A549 (cell line): ENCODE data around the gene PARP11. TPM values are rescaled to one million over a fixed set of nuclear protein-coding genes. Genes with fewer than 3 reads are reported as not detected.

Source experiments
- ATAC-seq, 2 experiments: fragments of 200-7000 bp in 1 of 2; fragments of >200 bp in 1 of 2; cut with Nextera tagmentation in 1 of 2; cut with Tn5 transposase in 1 of 2; 3 replicates each; pipeline versions ENCODE4 v1.8.0 to v1.9.1; 2018 to 2020; ENCODE audit warnings: mild to moderate bottlenecking in 1 of 2, moderate library complexity in 1 of 2
- CTCF ChIA-PET: fragments of 300-600 bp; sonication (Branson Sonifier 250); formaldehyde crosslinking; extraction: SDS; loops from one replicate; lab custom pipeline; 2021; ENCODE audit warnings: antibody characterized with exemption, inconsistent platforms; lab: Yijun Ruan, JAX
- POLR2A ChIA-PET: fragments of 350-600 bp; formaldehyde crosslinking; extraction: SDS; loops from one replicate; lab custom pipeline; 2021; ENCODE audit warnings: antibody characterized with exemption, inconsistent platforms; lab: Yijun Ruan, JAX
- DNase-seq, 2 experiments: peaks; one replicate each; pipeline versions ENCODE4 v3.0.0 to v3.0.0-alpha.2; 2011 to 2016; ENCODE audit warnings: low read depth in 1 of 2, low spot score in 1 of 2
- FAIRE-seq: peaks from 2 replicates; lab custom pipeline; 2011; peaks lifted over from hg19 to GRCh38; lab: Jason Lieb, UNC
- H3K27ac ChIP-seq, 2 experiments: fragments of >200 bp; sonication (Bioruptor Twin); formaldehyde crosslinking; 3 replicates each; pipeline ENCODE4 v1.5.1; 2016 to 2017
- H3K4me1 ChIP-seq: fragments of >200 bp; sonication (Bioruptor Twin); formaldehyde crosslinking; 3 replicates; pipeline ENCODE4 v1.6.1; 2016
- H3K4me2 ChIP-seq: fragments of >200 bp; sonication (Bioruptor Twin); formaldehyde crosslinking; 3 replicates; pipeline ENCODE4 v1.6.1; 2016
- H3K4me3 ChIP-seq: fragments of >200 bp; sonication (Bioruptor Twin); formaldehyde crosslinking; 3 replicates; pipeline ENCODE4 v1.5.1; 2016
- H3K9me3 ChIP-seq: fragments of >200 bp; sonication (Bioruptor Twin); formaldehyde crosslinking; 3 replicates; pipeline ENCODE4 v1.6.1; 2016
- BHLHE40 ChIP-seq: IDR thresholded peaks from 2 replicates; pipeline ENCODE4 v1.6.1; 2012; ENCODE audit warnings: low read depth, low read length, inconsistent platforms
- CBX8 ChIP-seq: fragments of 200-600 bp; sonication (generic); IDR thresholded peaks from 2 replicates; pipeline ENCODE4 v1.6.1; 2016
- CHD2 ChIP-seq: fragments of 150-350 bp; IDR thresholded peaks from 2 replicates; pipeline ENCODE4 v1.6.1; 2014; ENCODE audit warnings: low read length; ENCODE audit not compliant: partially characterized antibody
- CHD4 ChIP-seq: fragments of 200-600 bp; sonication (generic); IDR thresholded peaks from 2 replicates; pipeline ENCODE4 v1.6.1; 2016; ENCODE audit warnings: antibody characterized with exemption, mild to moderate bottlenecking, borderline replicate concordance
- CTCF ChIP-seq: fragments of >200 bp; sonication (Bioruptor Twin); formaldehyde crosslinking; IDR thresholded peaks from 3 replicates; pipeline ENCODE4 v1.5.1; 2016
- EHF ChIP-seq: fragments of 250-450 bp; sonication (Bioruptor Pico); IDR thresholded peaks from 2 replicates; pipeline ENCODE4 v1.5.0; 2020; ENCODE audit warnings: mild to moderate bottlenecking
- FOSB ChIP-seq: fragments of 250-450 bp; sonication (Bioruptor Pico); IDR thresholded peaks from 2 replicates; pipeline ENCODE4 v1.5.0; 2020; ENCODE audit warnings: mild to moderate bottlenecking, moderate library complexity
- FOSL2 ChIP-seq, 2 experiments: fragments of 450-650 bp in 1 of 2; fragments of >200 bp in 1 of 2; sonication (Bioruptor Twin) in 1 of 2; formaldehyde crosslinking; IDR thresholded peaks; 2 replicates each; pipeline versions ENCODE4 v1.5.0 to v1.6.1; 2016 to 2020; ENCODE audit warnings: mild to moderate bottlenecking in 1 of 2, moderate library complexity in 1 of 2
- FOXS1 ChIP-seq: fragments of 250-450 bp; sonication (Bioruptor Pico); IDR thresholded peaks from 2 replicates; pipeline ENCODE4 v1.5.0; 2020; ENCODE audit warnings: mild to moderate bottlenecking, moderate library complexity
- GATA3 ChIP-seq: IDR thresholded peaks from 2 replicates; pipeline ENCODE4 v1.6.1; 2012; ENCODE audit warnings: borderline replicate concordance
- HDAC2 ChIP-seq: fragments of 200-600 bp; sonication (generic); IDR thresholded peaks from 2 replicates; pipeline ENCODE4 v1.6.1; 2016
- HOXA7 ChIP-seq: fragments of 250-450 bp; sonication (Bioruptor Pico); IDR thresholded peaks from 2 replicates; pipeline ENCODE4 v1.5.0; 2020; ENCODE audit warnings: mild to moderate bottlenecking, moderate library complexity
- HOXB13 ChIP-seq: fragments of 250-450 bp; sonication (Bioruptor Pico); IDR thresholded peaks from 2 replicates; pipeline ENCODE4 v1.5.0; 2020; ENCODE audit warnings: low read depth, mild to moderate bottlenecking, moderate library complexity
- JUN ChIP-seq, 2 experiments: fragments of >200 bp; sonication (Bioruptor Twin); formaldehyde crosslinking; IDR thresholded peaks; 2 replicates in 1 of 2; 3 replicates in 1 of 2; pipeline ENCODE4 v1.6.1; 2016 to 2017
- JUNB ChIP-seq: fragments of >200 bp; sonication (Bioruptor Twin); formaldehyde crosslinking; IDR thresholded peaks from 2 replicates; pipeline ENCODE4 v1.6.1; 2016
- KDM5A ChIP-seq: fragments of 200-600 bp; sonication (generic); IDR thresholded peaks from 2 replicates; pipeline ENCODE4 v1.6.1; 2016; ENCODE audit warnings: antibody characterized with exemption, mild to moderate bottlenecking
- MAZ ChIP-seq: fragments of 150-350 bp; IDR thresholded peaks from 2 replicates; pipeline ENCODE4 v1.6.1; 2014; ENCODE audit warnings: antibody characterized with exemption, low read depth, low read length, borderline replicate concordance
- NFE2L2 ChIP-seq: fragments of 150-350 bp; conservative IDR thresholded peaks from 2 replicates; pipeline ENCODE4 v1.6.1; 2014; ENCODE audit warnings: low read length
- NPAS2 ChIP-seq: fragments of 250-450 bp; sonication (Bioruptor Pico); IDR thresholded peaks from 2 replicates; pipeline ENCODE4 v1.8.0; 2022; ENCODE audit warnings: mild to moderate bottlenecking, moderate library complexity, borderline replicate concordance
- PHF8 ChIP-seq: fragments of 200-600 bp; sonication (generic); IDR thresholded peaks from 2 replicates; pipeline ENCODE4 v1.6.1; 2016; ENCODE audit warnings: low read depth, mild to moderate bottlenecking, antibody characterized with exemption, moderate library complexity, borderline replicate concordance
- POLR2AphosphoS2 ChIP-seq: conservative IDR thresholded peaks from 2 replicates; pipeline ENCODE4 v1.6.1; 2012; ENCODE audit warnings: low read length, improper control_type of control experiment, inconsistent platforms
- RNF2 ChIP-seq: fragments of 200-600 bp; sonication (generic); IDR thresholded peaks from 2 replicates; pipeline ENCODE4 v1.6.1; 2016; ENCODE audit warnings: low read depth, mild to moderate bottlenecking, antibody characterized with exemption, moderate library complexity, borderline replicate concordance
- SMC3 ChIP-seq: fragments of >200 bp; sonication (Bioruptor Twin); formaldehyde crosslinking; IDR thresholded peaks from 3 replicates; pipeline ENCODE4 v1.6.1; 2018; ENCODE audit warnings: inconsistent platforms
- ZC3H11A ChIP-seq: fragments of 450-650 bp; IDR thresholded peaks from 2 replicates; pipeline ENCODE4 v1.6.1; 2014; ENCODE audit warnings: antibody characterized with exemption, mild to moderate bottlenecking
- ZFP36 ChIP-seq: fragments of 450-650 bp; IDR thresholded peaks from 2 replicates; pipeline ENCODE4 v1.6.1; 2014; ENCODE audit warnings: borderline replicate concordance; ENCODE audit not compliant: partially characterized antibody
- ZSCAN20 ChIP-seq: fragments of 250-450 bp; sonication (Bioruptor Pico); IDR thresholded peaks from 2 replicates; pipeline ENCODE4 v1.8.0; 2022; ENCODE audit warnings: mild to moderate bottlenecking, moderate library complexity
- WGBS: methylation state at CpG from one replicate; pipeline ENCODE4 v1.1.6; 2017; ENCODE audit errors: missing lambda C conversion rate; 5-methylcytosine and 5-hydroxymethylcytosine counted together
- polyA plus RNA-seq, 4 experiments: library from polyadenylated mRNA; depleted of rRNA in 3 of 4; stranded (reverse); fragments of >200 nt; fragmentation: RNase III in 1 of 4; extraction: RNeasy Plus Mini Kit Qiagen cat#74134 plus additional on column Dnase treatment in 1 of 4; gene quantifications; 2 replicates in 3 of 4; 3 replicates in 1 of 4; pipeline ENCODE4 v1.2.3, GENCODE V29; 2011 to 2017
- TF ChIP-seq, protein P1 (sequence below): fragments of 250-450 bp; sonication (Bioruptor Pico); IDR thresholded peaks from 2 replicates; pipeline ENCODE4 v1.5.0; 2020; ENCODE audit warnings: low read depth, mild to moderate bottlenecking, moderate library complexity

PARP11 gene
- polyA plus RNA-seq, 2 of the 4 experiments (the other 2 are of a cell fraction) = 2.1 to 6.7 TPM

GRCh38 chr12:3905664-3906063, 32.5 kb upstream of the PARP11 start:
- no peak for FAIRE-seq

GRCh38 chr12:3904999-3905398, 31.8 kb upstream of the PARP11 start:
- no peak for FAIRE-seq
- no peaks in the 10 kb centered on the region for H3K4me1 ChIP-seq
- no peak for DNase-seq
- ATAC-seq = no peak
- WGBS = 3% methylated on average over 2 of the region's 2 CpGs
- no peak overlapping the region for H3K4me3 ChIP-seq
- POLR2A ChIA-PET = no interaction called here
- TF ChIP-seq KDM5A (no peak), BHLHE40 (no peak), HDAC2 (no peak), CHD2 (no peak), FOXS1 (CRISPR knock-in tag) (no peak), EHF (CRISPR knock-in tag) (no peak), GATA3 (no peak), NPAS2 (CRISPR knock-in tag) (no peak), HOXA7 (CRISPR knock-in tag) (no peak), HOXB13 (CRISPR knock-in tag) (no peak), ZC3H11A (no peak)
- TF ChIP-seq, protein P1, sequence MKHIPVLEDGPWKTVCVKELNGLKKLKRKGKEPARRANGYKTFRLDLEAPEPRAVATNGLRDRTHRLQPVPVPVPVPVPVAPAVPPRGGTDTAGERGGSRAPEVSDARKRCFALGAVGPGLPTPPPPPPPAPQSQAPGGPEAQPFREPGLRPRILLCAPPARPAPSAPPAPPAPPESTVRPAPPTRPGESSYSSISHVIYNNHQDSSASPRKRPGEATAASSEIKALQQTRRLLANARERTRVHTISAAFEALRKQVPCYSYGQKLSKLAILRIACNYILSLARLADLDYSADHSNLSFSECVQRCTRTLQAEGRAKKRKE = no peak
- TF ChIP-seq, all 56 proteins: peak for 0
- CTCF ChIA-PET = interaction anchor here (0.8 to 2.2 kb wide), 2 partner anchors 19 to 372 kb away, joined by 3 to 11 read pairs; no protein-coding TSS in a partner anchor
- Histone ChIP-seq H3K4me2 (no peak overlapping the region), H3K27ac (no peak overlapping the region), H3K9me3 (no peaks in the 10 kb centered on the region)

More at GRCh38 chr12:3905664-3906063, 32.5 kb upstream of the PARP11 start:
- Histone ChIP-seq H3K4me1 (no peaks in the 10 kb centered on the region), H3K4me3 (no peak overlapping the region)
- DNase-seq = no peak
- WGBS = 43% methylated on average over 5 of the region's 5 CpGs
- TF ChIP-seq RNF2 (no peak), ZFP36 (no peak), CHD4 (no peak), FOXS1 (CRISPR knock-in tag) (no peak), NFE2L2 (no peak), JUN (IDR thresholded peaks at IDR 0.05) (no peak), MAZ (no peak), HOXB13 (CRISPR knock-in tag) (no peak), FOSL2 (IDR thresholded peaks at IDR 0.05) (no peak), FOSL2 (CRISPR knock-in tag; IDR thresholded peaks at IDR 0.05) (no peak), CTCF (no peak), KDM5A (no peak), PHF8 (no peak), JUNB (no peak), CBX8 (no peak), SMC3 (no peak), ZSCAN20 (CRISPR knock-in tag) (no peak), FOSB (CRISPR knock-in tag) (no peak), POLR2AphosphoS2 (no peak)
- TF ChIP-seq, protein P1 = no peak
- TF ChIP-seq, all 56 proteins: peak for 0
- POLR2A ChIA-PET = no interaction called here
- Histone ChIP-seq H3K4me2 (no peak overlapping the region), H3K27ac (no peak overlapping the region), H3K9me3 (no peaks in the 10 kb centered on the region)
- no peak for ATAC-seq
- CTCF ChIA-PET = interaction anchor here (0.8 to 2.2 kb wide), 2 partner anchors 20 to 371 kb away, joined by 3 to 11 read pairs; no protein-coding TSS in a partner anchor
